Liver (tissue), 9 donors: ENCODE results near the gene CST9. TPM values are rescaled to one million over a fixed set of nuclear protein-coding genes. Genes with fewer than 3 reads are reported as not detected.
"Not testable (repeated sequence)": the region's sequence is repeated elsewhere in the genome, so short reads cannot be mapped to it uniquely, and the experiment has no call there.

ENCODE experiments used
- DNase-seq: peaks from one replicate; pipeline ENCODE4 v3.0.0-alpha.2; 2017; ENCODE audit warnings: low spot score
- H3K27ac ChIP-seq, 2 donors: one replicate each; pipeline ENCODE4 v1.7.0; 2013; ENCODE audit warnings: inconsistent platforms in 2 of 2, low read length in 2 of 2, control low read depth in 1 of 2, low read depth in 1 of 2, mild to moderate bottlenecking in 1 of 2
- H3K27me3 ChIP-seq, 4 donors: one replicate each; pipeline versions ENCODE4 v1.6.1 to v1.7.0; 2013; ENCODE audit warnings: low read length in 3 of 4, inconsistent platforms in 1 of 4, mild to moderate bottlenecking in 1 of 4, moderate library complexity in 1 of 4; ENCODE audit not compliant: control insufficient read depth in 4 of 4, insufficient read depth in 4 of 4
- H3K36me3 ChIP-seq, 4 donors: one replicate each; pipeline versions ENCODE4 v1.6.1 to v1.7.0; 2013; ENCODE audit warnings: low read length in 3 of 4, mild to moderate bottlenecking in 3 of 4, low read depth in 1 of 4, moderate library complexity in 1 of 4; ENCODE audit not compliant: control insufficient read depth in 4 of 4, insufficient read depth in 3 of 4
- H3K4me1 ChIP-seq, 4 donors: one replicate each; pipeline versions ENCODE4 v1.6.1 to v1.7.0; 2013; ENCODE audit warnings: low read length in 3 of 4, mild to moderate bottlenecking in 3 of 4, moderate library complexity in 1 of 4; ENCODE audit not compliant: control insufficient read depth in 4 of 4, insufficient read depth in 4 of 4
- H3K4me3 ChIP-seq, 3 donors: one replicate each; pipeline versions ENCODE4 v1.6.1 to v1.7.0; 2013; ENCODE audit warnings: low read length in 3 of 3, control low read depth in 1 of 3, low read depth in 1 of 3, mild to moderate bottlenecking in 1 of 3
- H3K9ac ChIP-seq, 2 donors: one replicate each; pipeline ENCODE4 v1.7.0; 2013; ENCODE audit warnings: low read length in 2 of 2, mild to moderate bottlenecking in 2 of 2, moderate library complexity in 2 of 2, control low read depth in 1 of 2, low read depth in 1 of 2
- H3K9me3 ChIP-seq, 4 donors: one replicate each; pipeline versions ENCODE4 v1.6.1 to v1.7.0; 2013; ENCODE audit warnings: low read length in 3 of 4; ENCODE audit not compliant: control insufficient read depth in 4 of 4
- ATF3 ChIP-seq: IDR thresholded peaks from 2 replicates; pipeline ENCODE4 v1.6.1; 2016; ENCODE audit warnings: antibody characterized with exemption
- CTCF ChIP-seq: fragments of 150-350 bp; IDR thresholded peaks from 2 replicates; pipeline ENCODE4 v1.5.1; 2017; ENCODE audit warnings: improper control_type of control experiment, low read depth, low read length; ENCODE audit not compliant: missing input control
- FOXA1 ChIP-seq: IDR thresholded peaks from 2 replicates; pipeline ENCODE4 v1.6.1; 2016; ENCODE audit warnings: antibody characterized with exemption
- GABPA ChIP-seq, 2 donors: IDR thresholded peaks in 1 of 2; conservative IDR thresholded peaks in 1 of 2; 2 replicates each; pipeline ENCODE4 v1.6.1; 2016; ENCODE audit warnings: antibody characterized with exemption in 2 of 2, mild to moderate bottlenecking in 1 of 2, moderate library complexity in 1 of 2
- HNF4A ChIP-seq, 2 donors: conservative IDR thresholded peaks; 2 replicates each; pipeline ENCODE4 v1.6.1; 2016; ENCODE audit warnings: antibody characterized with exemption in 2 of 2, mild to moderate bottlenecking in 2 of 2
- HNF4G ChIP-seq: IDR thresholded peaks from 2 replicates; pipeline ENCODE4 v1.6.1; 2016; ENCODE audit warnings: antibody characterized with exemption
- JUND ChIP-seq, 2 donors: IDR thresholded peaks; 2 replicates each; pipeline ENCODE4 v1.6.1; 2016; ENCODE audit warnings: antibody characterized with exemption in 2 of 2
- MAX ChIP-seq: IDR thresholded peaks from 2 replicates; pipeline ENCODE4 v1.6.1; 2016; ENCODE audit warnings: antibody characterized with exemption
- RAD21 ChIP-seq, 2 donors: IDR thresholded peaks; 2 replicates each; pipeline ENCODE4 v1.6.1; 2016; ENCODE audit warnings: antibody characterized with exemption in 2 of 2, mild to moderate bottlenecking in 2 of 2
- RXRA ChIP-seq, 2 donors: IDR thresholded peaks; 2 replicates each; pipeline ENCODE4 v1.6.1; 2017 to 2018; ENCODE audit warnings: antibody characterized with exemption in 2 of 2, mild to moderate bottlenecking in 1 of 2
- SP1 ChIP-seq: IDR thresholded peaks from 2 replicates; pipeline ENCODE4 v1.6.1; 2018; ENCODE audit warnings: antibody characterized with exemption, mild to moderate bottlenecking
- TAF1 ChIP-seq: conservative IDR thresholded peaks from 2 replicates; pipeline ENCODE4 v1.6.1; 2016; ENCODE audit warnings: antibody characterized with exemption, mild to moderate bottlenecking
- YY1 ChIP-seq: IDR thresholded peaks from 2 replicates; pipeline ENCODE4 v1.6.1; 2016; ENCODE audit warnings: antibody characterized with exemption, mild to moderate bottlenecking
- WGBS: extraction: QIAGEN DNeasy Blood & Tissue Kit; methylation state at CpG from one replicate; pipeline ENCODE4 v1.1.7; 2013; 5-methylcytosine and 5-hydroxymethylcytosine counted together
- polyA plus RNA-seq, 2 donors: library from polyadenylated mRNA; stranded (reverse) in 1 of 2; unstranded in 1 of 2; fragments of 200-250 nt in 1 of 2; fragments of >200 nt in 1 of 2; fragmentation: Nextera tagmentation in 1 of 2; extraction: Ambion mirVana in 1 of 2; gene quantifications; one replicate each; pipeline versions ENCODE4 v1.2.1 to v1.2.3, GENCODE V29; 2013 to 2015
- total RNA-seq, 2 donors: library from RNA; depleted of rRNA; stranded (reverse); fragments of >200 nt; gene quantifications; one replicate each; pipeline ENCODE4 v1.2.3, GENCODE V29; 2014
- TF ChIP-seq, protein P1 (sequence below): IDR thresholded peaks from 2 replicates; pipeline ENCODE4 v1.6.1; 2016; ENCODE audit warnings: antibody characterized with exemption, mild to moderate bottlenecking
- donor health status: healthy.
- donor health status: healthy.
- donor health status: healthy.
- donor health status: healthy.
- donor health status: healthy.

The CST9 gene
- total and polyA plus RNA-seq, 4 donors: not detected

GRCh38 chr20:23620670-23621386 is 15.1 kb upstream of the CST9 start:
- 58% methylated on average over 11 of the region's 11 CpGs for WGBS
- H3K27ac ChIP-seq, H3K4me1 ChIP-seq, H3K36me3 ChIP-seq, H3K9ac ChIP-seq, DNase-seq, H3K4me3 ChIP-seq, H3K27me3 ChIP-seq, H3K9me3 ChIP-seq: not testable (repeated sequence)
- TF ChIP-seq HNF4A (conservative IDR thresholded peaks at IDR 0.05): peak in 1 of 2 donors; percentile 17

- no peak overlapping the region for H3K27ac ChIP-seq
- DNase-seq: no peak
- no peaks in the 10 kb centered on the region for H3K9me3 ChIP-seq
- no peaks in the 10 kb centered on the region for H3K27me3 ChIP-seq
- no peaks in the 10 kb centered on the region for H3K4me1 ChIP-seq
- TF ChIP-seq, protein P1, sequence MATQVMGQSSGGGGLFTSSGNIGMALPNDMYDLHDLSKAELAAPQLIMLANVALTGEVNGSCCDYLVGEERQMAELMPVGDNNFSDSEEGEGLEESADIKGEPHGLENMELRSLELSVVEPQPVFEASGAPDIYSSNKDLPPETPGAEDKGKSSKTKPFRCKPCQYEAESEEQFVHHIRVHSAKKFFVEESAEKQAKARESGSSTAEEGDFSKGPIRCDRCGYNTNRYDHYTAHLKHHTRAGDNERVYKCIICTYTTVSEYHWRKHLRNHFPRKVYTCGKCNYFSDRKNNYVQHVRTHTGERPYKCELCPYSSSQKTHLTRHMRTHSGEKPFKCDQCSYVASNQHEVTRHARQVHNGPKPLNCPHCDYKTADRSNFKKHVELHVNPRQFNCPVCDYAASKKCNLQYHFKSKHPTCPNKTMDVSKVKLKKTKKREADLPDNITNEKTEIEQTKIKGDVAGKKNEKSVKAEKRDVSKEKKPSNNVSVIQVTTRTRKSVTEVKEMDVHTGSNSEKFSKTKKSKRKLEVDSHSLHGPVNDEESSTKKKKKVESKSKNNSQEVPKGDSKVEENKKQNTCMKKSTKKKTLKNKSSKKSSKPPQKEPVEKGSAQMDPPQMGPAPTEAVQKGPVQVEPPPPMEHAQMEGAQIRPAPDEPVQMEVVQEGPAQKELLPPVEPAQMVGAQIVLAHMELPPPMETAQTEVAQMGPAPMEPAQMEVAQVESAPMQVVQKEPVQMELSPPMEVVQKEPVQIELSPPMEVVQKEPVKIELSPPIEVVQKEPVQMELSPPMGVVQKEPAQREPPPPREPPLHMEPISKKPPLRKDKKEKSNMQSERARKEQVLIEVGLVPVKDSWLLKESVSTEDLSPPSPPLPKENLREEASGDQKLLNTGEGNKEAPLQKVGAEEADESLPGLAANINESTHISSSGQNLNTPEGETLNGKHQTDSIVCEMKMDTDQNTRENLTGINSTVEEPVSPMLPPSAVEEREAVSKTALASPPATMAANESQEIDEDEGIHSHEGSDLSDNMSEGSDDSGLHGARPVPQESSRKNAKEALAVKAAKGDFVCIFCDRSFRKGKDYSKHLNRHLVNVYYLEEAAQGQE: no peak
- no peak for TF ChIP-seq GABPA (IDR thresholded peaks at IDR 0.05 in 1 of 2, conservative IDR thresholded peaks at IDR 0.05 in 1 of 2)
- no peak for TF ChIP-seq CTCF
- TF ChIP-seq HNF4A (conservative IDR thresholded peaks at IDR 0.05): no peak
- no peak for TF ChIP-seq RXRA (IDR thresholded peaks at IDR 0.05)
- no peak for TF ChIP-seq HNF4G
- no peak for TF ChIP-seq YY1
- no peak for TF ChIP-seq MAX
- TF ChIP-seq SP1: no peak
- no peak for TF ChIP-seq FOXA1
- TF ChIP-seq TAF1: no peak
- no peak for TF ChIP-seq RAD21 (IDR thresholded peaks at IDR 0.05)
- no peak for TF ChIP-seq ATF3
- no peak for TF ChIP-seq JUND (IDR thresholded peaks at IDR 0.05)
- H3K4me3 ChIP-seq: no peak overlapping the region
- no peaks in the 10 kb centered on the region for H3K36me3 ChIP-seq
- 96% methylated on average over 5 of the region's 5 CpGs for WGBS
- H3K9ac ChIP-seq: no peak overlapping the region
Observed at GRCh38 chr20:23614163-23614562, 8.4 kb upstream of the CST9 start.
